Activated naive CD4-positive, alpha-beta T cell treated with anti-CD3 and anti-CD28 coated beads, Interleukin-2, amount 50 U/mL, for 72 hours (primary cell): ENCODE measurements around the gene PVRIG. TPM values are rescaled to one million over a fixed set of nuclear protein-coding genes. Genes with fewer than 3 reads are reported as not detected.
A peak's percentile ranks its signal among the peaks of the same experiment; 100 is the strongest.
"Not testable (repeated sequence)": the region's sequence is repeated elsewhere in the genome, so short reads cannot be mapped to it uniquely, and the experiment has no call there.

Experiments
- ATAC-seq, 2 donors: fragments of 150-1000 bp; cut with Tn5 transposase; 2 replicates each; pipeline ENCODE4 v1.10.0; 2021; ENCODE audit warnings: mild to moderate bottlenecking in 2 of 2, moderate library complexity in 2 of 2
- DNase-seq, 2 donors: peaks; one replicate each; pipeline ENCODE4 v3.0.0; 2021 to 2022; ENCODE audit warnings: low spot score in 2 of 2
- H3K27ac Mint-ChIP-seq, 2 donors: one replicate each; pipeline ENCODE4 v1.8.0; 2022; ENCODE audit warnings: mild to moderate bottlenecking in 2 of 2, mixed read lengths in 2 of 2
- H3K36me3 Mint-ChIP-seq, 2 donors: one replicate each; pipeline ENCODE4 v1.8.0; 2022; ENCODE audit warnings: mixed read lengths in 2 of 2
- H3K9me3 Mint-ChIP-seq, 2 donors: one replicate each; pipeline ENCODE4 v1.8.0; 2022; ENCODE audit warnings: mixed read lengths in 2 of 2
- total RNA-seq, 2 donors: library from RNA; stranded (reverse); gene quantifications; one replicate each; pipeline ENCODE4 v1.2.3, GENCODE V29; 2022

Gene PVRIG
- total RNA-seq, 2 donors from 2014 or later: 20.8 to 30.6 TPM

- H3K36me3 Mint-ChIP-seq: peaks cover 0 to 7% of the 10 kb centered on the region in 2 donors
- H3K9me3 Mint-ChIP-seq: no peaks in the 10 kb centered on the region
- DNase-seq: no peak
- H3K27ac Mint-ChIP-seq: peak overlapping the region in 1 of 2 donors; percentile 74
- ATAC-seq: peak; percentile 84 to 96
These were observed 29.6 kb upstream of the PVRIG start for GRCh38 chr7:100190048-100190711.

GRCh38 chr7:100191775-100192174, 28.0 kb upstream of the PVRIG start:
- no peaks in the 10 kb centered on the region for H3K9me3 Mint-ChIP-seq
- no peak for ATAC-seq
- no peak for DNase-seq
- H3K27ac Mint-ChIP-seq: no peak overlapping the region
- H3K36me3 Mint-ChIP-seq: peaks cover 0 to 7% of the 10 kb centered on the region in 2 donors

- not testable (repeated sequence) for DNase-seq, H3K9me3 Mint-ChIP-seq, H3K36me3 Mint-ChIP-seq, H3K27ac Mint-ChIP-seq, ATAC-seq
These were observed 27.4 kb upstream of the PVRIG start for GRCh38 chr7:100192281-100192862.

- H3K9me3 Mint-ChIP-seq: no peaks in the 10 kb centered on the region
- DNase-seq: no peak
- peaks cover 0 to 7% of the 10 kb centered on the region in 2 donors for H3K36me3 Mint-ChIP-seq
- no peak overlapping the region for H3K27ac Mint-ChIP-seq
- ATAC-seq: no peak
These were observed 26.8 kb upstream of the PVRIG start for GRCh38 chr7:100192969-100193368.

- no peak for DNase-seq
- no peak overlapping the region for H3K27ac Mint-ChIP-seq
- H3K9me3 Mint-ChIP-seq: no peaks in the 10 kb centered on the region
- no peak for ATAC-seq
- H3K36me3 Mint-ChIP-seq: peaks cover 0 to 7% of the 10 kb centered on the region in 2 donors
These were observed 24.5 kb upstream of the PVRIG start for GRCh38 chr7:100195222-100195621.

- H3K27ac Mint-ChIP-seq: peak overlapping the region in 1 of 2 donors; percentile 55
- not testable (repeated sequence) for DNase-seq, H3K9me3 Mint-ChIP-seq, ATAC-seq, H3K36me3 Mint-ChIP-seq
These were observed 23.8 kb upstream of the PVRIG start for GRCh38 chr7:100195901-100196322.

GRCh38 chr7:100198266-100198665, 21.5 kb upstream of the PVRIG start:
- ATAC-seq (no peak), DNase-seq (no peak)

GRCh38 chr7:100200693-100201092, 19.1 kb upstream of the PVRIG start:
- Mint-ChIP-seq H3K9me3 (no peaks in the 10 kb centered on the region), H3K36me3 (no peaks in the 10 kb centered on the region), H3K27ac (no peak overlapping the region)
- ATAC-seq (no peak), DNase-seq (no peak)

More at GRCh38 chr7:100198266-100198665, 21.5 kb upstream of the PVRIG start:
- Mint-ChIP-seq H3K36me3 (no peaks in the 10 kb centered on the region), H3K27ac (peak overlapping the region in 1 of 2 donors; percentile 68), H3K9me3 (no peaks in the 10 kb centered on the region)

GRCh38 chr7:100204454-100204853, 15.3 kb upstream of the PVRIG start:
- peaks cover 0 to 3% of the 10 kb centered on the region in 2 donors for H3K9me3 Mint-ChIP-seq
- H3K27ac Mint-ChIP-seq: no peak overlapping the region
- peaks cover 4 to 5% of the 10 kb centered on the region in 2 donors for H3K36me3 Mint-ChIP-seq
- no peak for DNase-seq
- ATAC-seq: no peak

GRCh38 chr7:100208911-100209408, 10.8 kb upstream of the PVRIG start:
- DNase-seq (peak; percentile 41 to 53), ATAC-seq (peak; percentile 91 to 96)
- Mint-ChIP-seq H3K36me3 (peaks cover 14 to 19% of the 10 kb centered on the region in 2 donors), H3K9me3 (peaks cover 0 to 8% of the 10 kb centered on the region in 2 donors), H3K27ac (peak overlapping the region; percentile 24 to 72)

GRCh38 chr7:100209493-100209892, 10.3 kb upstream of the PVRIG start:
- H3K9me3 Mint-ChIP-seq: peaks cover 0 to 8% of the 10 kb centered on the region in 2 donors
- peaks cover 14 to 19% of the 10 kb centered on the region in 2 donors for H3K36me3 Mint-ChIP-seq
- ATAC-seq (peak in 1 of 2 donors; percentile 3), DNase-seq (no peak)
- H3K27ac Mint-ChIP-seq: peak overlapping the region; percentile 27 to 72

- peak in 1 of 2 donors; percentile 14 for DNase-seq
- H3K36me3 Mint-ChIP-seq: peaks cover 14 to 19% of the 10 kb centered on the region in 2 donors
- H3K9me3 Mint-ChIP-seq: peaks cover 0 to 8% of the 10 kb centered on the region in 2 donors
- peak overlapping the region in 1 of 2 donors; percentile 68 for H3K27ac Mint-ChIP-seq
- no peak for ATAC-seq
These were observed 8.9 kb upstream of the PVRIG start for GRCh38 chr7:100210805-100211204.

GRCh38 chr7:100211342-100211780, 8.4 kb upstream of the PVRIG start:
- Mint-ChIP-seq H3K27ac (peak overlapping the region; percentile 68 to 95), H3K9me3 (peaks cover 0 to 8% of the 10 kb centered on the region in 2 donors), H3K36me3 (peaks cover 14 to 19% of the 10 kb centered on the region in 2 donors)
- peak; percentile 19 to 52 for ATAC-seq
- DNase-seq: peak in 1 of 2 donors; percentile 33

GRCh38 chr7:100212631-100213286, 7.0 kb upstream of the PVRIG start:
- H3K9me3 Mint-ChIP-seq: peaks cover 0 to 8% of the 10 kb centered on the region in 2 donors
- peak overlapping the region in 1 of 2 donors; percentile 30 for H3K27ac Mint-ChIP-seq
- DNase-seq (peak in 1 of 2 donors; percentile 21), ATAC-seq (no peak)
- H3K36me3 Mint-ChIP-seq: peaks cover 14 to 19% of the 10 kb centered on the region in 2 donors

- H3K9me3 Mint-ChIP-seq: peaks cover 0 to 8% of the 10 kb centered on the region in 2 donors
- ATAC-seq: no peak
- no peak overlapping the region for H3K27ac Mint-ChIP-seq
- no peak for DNase-seq
- H3K36me3 Mint-ChIP-seq: peaks cover 18 to 22% of the 10 kb centered on the region in 2 donors
These were observed 6.1 kb upstream of the PVRIG start for GRCh38 chr7:100213672-100214071.

GRCh38 chr7:100214356-100214755, 5.4 kb upstream of the PVRIG start:
- not testable (repeated sequence) for DNase-seq, ATAC-seq, H3K9me3 Mint-ChIP-seq
- H3K27ac Mint-ChIP-seq: peak overlapping the region in 1 of 2 donors; percentile 5
- peaks cover 21 to 26% of the 10 kb centered on the region in 2 donors for H3K36me3 Mint-ChIP-seq

- ATAC-seq (no peak), DNase-seq (no peak)
- Mint-ChIP-seq H3K27ac (no peak overlapping the region), H3K9me3 (no peaks in the 10 kb centered on the region), H3K36me3 (peaks cover 30 to 34% of the 10 kb centered on the region in 2 donors)
These were observed 3.9 kb upstream of the PVRIG start for GRCh38 chr7:100215895-100216294.
